NB4 (cell line): ENCODE results near the gene CKLF.
"Not testable (repeated sequence)": the region's sequence is repeated elsewhere in the genome, so short reads cannot be mapped to it uniquely, and the experiment has no call there.

Source experiments
- DNase-seq: peaks from one replicate; pipeline ENCODE4 v3.0.0; 2010; ENCODE audit warnings: low read depth
- H3K4me3 ChIP-seq: one replicate; pipeline ENCODE4 v1.5.1; 2011; ENCODE audit warnings: mild to moderate bottlenecking, low read depth, low read length, moderate library complexity
- CTCF ChIP-seq: IDR thresholded peaks from one replicate; pipeline ENCODE4 v1.5.1; 2012; ENCODE audit warnings: low read depth, low read length
- MAX ChIP-seq: IDR thresholded peaks from 2 replicates; pipeline ENCODE4 v1.6.1; 2011; ENCODE audit warnings: low read depth, low read length
- MYC ChIP-seq: IDR thresholded peaks from 2 replicates; pipeline ENCODE4 v1.6.1; 2011; ENCODE audit warnings: low read depth, low read length
- POLR2A ChIP-seq: IDR thresholded peaks from 2 replicates; pipeline ENCODE4 v1.6.1; 2011; ENCODE audit warnings: mild to moderate bottlenecking; ENCODE audit not compliant: insufficient read length; ENCODE audit errors: extremely low read depth

The CKLF gene

GRCh38 chr16:66561381-66562080 is 9.2 kb downstream of the CKLF start:
- no peak for DNase-seq
- no peak for TF ChIP-seq MYC
- no peak for TF ChIP-seq MAX
- no peak for TF ChIP-seq CTCF
- no peak for TF ChIP-seq POLR2A

GRCh38 chr16:66562409-66562808 is 10.0 kb downstream of the CKLF start:
- TF ChIP-seq MYC (no peak), CTCF (no peak), POLR2A (no peak), MAX (no peak)
- no peak overlapping the region for H3K4me3 ChIP-seq
- no peak for DNase-seq

More at GRCh38 chr16:66561381-66562080, 9.2 kb downstream of the CKLF start:
- H3K4me3 ChIP-seq, result no peak overlapping the region

GRCh38 chr16:66562986-66563385 is 10.6 kb downstream of the CKLF start:
- no peak for DNase-seq
- no peak overlapping the region for H3K4me3 ChIP-seq
- TF ChIP-seq CTCF, result no peak
- no peak for TF ChIP-seq POLR2A
- no peak for TF ChIP-seq MYC
- no peak for TF ChIP-seq MAX

- DNase-seq, result no peak
- no peak overlapping the region for H3K4me3 ChIP-seq
- TF ChIP-seq CTCF (no peak), POLR2A (no peak), MYC (no peak), MAX (no peak)
Observed at GRCh38 chr16:66563574-66564334, 11.4 kb downstream of the CKLF start.

- H3K4me3 ChIP-seq, result no peak within 1 kb of the TSS
- no peak for DNase-seq
- TF ChIP-seq POLR2A, result no peak
- TF ChIP-seq MAX, result no peak
- no peak for TF ChIP-seq CTCF
- TF ChIP-seq MYC, result no peak
Observed at GRCh38 chr16:66566051-66566901, 13.9 kb downstream of the CKLF start, which contains the start of gene CMTM1. Gene CMTM1 (plus strand): TSS chr16:66566439. CDS start chr16:66566514, 75 bp downstream.

- not testable (repeated sequence) for DNase-seq, H3K4me3 ChIP-seq
Observed at GRCh38 chr16:66567270-66567669, 14.9 kb downstream of the CKLF start.
